ENCODE results near the gene LIN52. TPM values are rescaled to one million over a fixed set of nuclear protein-coding genes. Genes with fewer than 3 reads are reported as not detected.

Gene LIN52
- total RNA-seq, 1 donor from 2014 or later = 7.3 TPM

- no peak overlapping the region for H3K4me3 Mint-ChIP-seq (ENCODE audit: unreplicated experiment)
- no peak overlapping the region for H3K27ac Mint-ChIP-seq (ENCODE audit: unreplicated experiment)
- TF ChIP-seq CTCF (IDR thresholded peaks at IDR 0.05; ENCODE audit: unreplicated experiment) = no peak
- H3K36me3 Mint-ChIP-seq (ENCODE audit: low read depth, unreplicated experiment) = no peaks in the 10 kb centered on the region
- DNase-seq (ENCODE audit: low spot score) = no peak
- H3K9me3 Mint-ChIP-seq (ENCODE audit: unreplicated experiment) = no peaks in the 10 kb centered on the region
- peaks cover 6% of the 10 kb centered on the region for H3K4me1 Mint-ChIP-seq (ENCODE audit: unreplicated experiment)
- no peaks in the 10 kb centered on the region for H3K27me3 Mint-ChIP-seq (ENCODE audit: unreplicated experiment)
Observed at GRCh38 chr14:74064883-74065282, 19.9 kb upstream of the LIN52 start.

GRCh38 chr14:74065746-74066575, 18.8 kb upstream of the LIN52 start:
- Mint-ChIP-seq H3K27ac (ENCODE audit: unreplicated experiment) (no peak overlapping the region), H3K9me3 (ENCODE audit: unreplicated experiment) (no peaks in the 10 kb centered on the region), H3K4me3 (ENCODE audit: unreplicated experiment) (no peak overlapping the region), H3K4me1 (ENCODE audit: unreplicated experiment) (peaks cover 6% of the 10 kb centered on the region), H3K27me3 (ENCODE audit: unreplicated experiment) (no peaks in the 10 kb centered on the region), H3K36me3 (ENCODE audit: low read depth, unreplicated experiment) (no peaks in the 10 kb centered on the region)
- no peak for DNase-seq (ENCODE audit: low spot score)
- TF ChIP-seq CTCF (IDR thresholded peaks at IDR 0.05; ENCODE audit: unreplicated experiment) = no peak

- Mint-ChIP-seq H3K4me1 (ENCODE audit: unreplicated experiment) (peaks cover 12% of the 10 kb centered on the region), H3K9me3 (ENCODE audit: unreplicated experiment) (no peaks in the 10 kb centered on the region), H3K4me3 (ENCODE audit: unreplicated experiment) (no peak overlapping the region), H3K27ac (ENCODE audit: unreplicated experiment) (no peak overlapping the region), H3K27me3 (ENCODE audit: unreplicated experiment) (no peaks in the 10 kb centered on the region), H3K36me3 (ENCODE audit: low read depth, unreplicated experiment) (no peaks in the 10 kb centered on the region)
- no peak for DNase-seq (ENCODE audit: low spot score)
- TF ChIP-seq CTCF (IDR thresholded peaks at IDR 0.05; ENCODE audit: unreplicated experiment) = no peak
Observed at GRCh38 chr14:74077401-74077800, 7.4 kb upstream of the LIN52 start.

GRCh38 chr14:74080820-74081460, 3.8 kb upstream of the LIN52 start:
- Mint-ChIP-seq H3K27ac (ENCODE audit: unreplicated experiment) (no peak overlapping the region), H3K36me3 (ENCODE audit: low read depth, unreplicated experiment) (no peaks in the 10 kb centered on the region), H3K4me1 (ENCODE audit: unreplicated experiment) (peaks cover 26% of the 10 kb centered on the region), H3K4me3 (ENCODE audit: unreplicated experiment) (no peak overlapping the region), H3K9me3 (ENCODE audit: unreplicated experiment) (no peaks in the 10 kb centered on the region), H3K27me3 (ENCODE audit: unreplicated experiment) (peaks cover 6% of the 10 kb centered on the region)
- no peak for DNase-seq (ENCODE audit: low spot score)
- no peak for TF ChIP-seq CTCF (IDR thresholded peaks at IDR 0.05; ENCODE audit: unreplicated experiment)

- peaks cover 26% of the 10 kb centered on the region for H3K4me1 Mint-ChIP-seq (ENCODE audit: unreplicated experiment)
- H3K27ac Mint-ChIP-seq (ENCODE audit: unreplicated experiment) = peak overlapping the region; percentile 64
- no peak for DNase-seq (ENCODE audit: low spot score)
- H3K36me3 Mint-ChIP-seq (ENCODE audit: low read depth, unreplicated experiment) = no peaks in the 10 kb centered on the region
- no peak overlapping the region for H3K4me3 Mint-ChIP-seq (ENCODE audit: unreplicated experiment)
- peaks cover 6% of the 10 kb centered on the region for H3K27me3 Mint-ChIP-seq (ENCODE audit: unreplicated experiment)
- H3K9me3 Mint-ChIP-seq (ENCODE audit: unreplicated experiment) = no peaks in the 10 kb centered on the region
- TF ChIP-seq CTCF (IDR thresholded peaks at IDR 0.05; ENCODE audit: unreplicated experiment) = no peak
Observed at GRCh38 chr14:74081491-74081890, 3.3 kb upstream of the LIN52 start.

Data from endothelial cell (in vitro differentiated cells).